Glutamatergic neuron (in vitro differentiated cells): Measurements from ENCODE around the gene TRPV2. TPM values are rescaled to one million over a fixed set of nuclear protein-coding genes. Genes with fewer than 3 reads are reported as not detected.

ENCODE experiments used
- DNase-seq: peaks from one replicate; pipeline ENCODE4 v3.0.0; 2022
- H3K27ac Mint-ChIP-seq: one replicate; pipeline ENCODE4 v1.8.0; 2020; ENCODE audit warnings: mild to moderate bottlenecking, mixed read lengths, inconsistent platforms; ENCODE audit not compliant: unreplicated experiment
- H3K27me3 Mint-ChIP-seq: one replicate; pipeline ENCODE4 v1.8.0; 2020; ENCODE audit warnings: mild to moderate bottlenecking, moderate library complexity, mixed read lengths, inconsistent platforms; ENCODE audit not compliant: unreplicated experiment
- H3K36me3 Mint-ChIP-seq: one replicate; pipeline ENCODE4 v1.8.0; 2020; ENCODE audit warnings: mild to moderate bottlenecking, mixed read lengths, inconsistent platforms; ENCODE audit not compliant: unreplicated experiment
- H3K4me1 Mint-ChIP-seq: one replicate; pipeline ENCODE4 v1.8.0; 2020; ENCODE audit warnings: mild to moderate bottlenecking, low read depth, mixed read lengths, inconsistent platforms; ENCODE audit not compliant: unreplicated experiment
- H3K4me3 Mint-ChIP-seq: one replicate; pipeline ENCODE4 v1.8.0; 2020; ENCODE audit warnings: mild to moderate bottlenecking, mixed read lengths, inconsistent platforms; ENCODE audit not compliant: unreplicated experiment
- H3K9me3 Mint-ChIP-seq: one replicate; pipeline ENCODE4 v1.8.0; 2020; ENCODE audit warnings: mild to moderate bottlenecking, moderate library complexity, mixed read lengths, inconsistent platforms; ENCODE audit not compliant: unreplicated experiment
- CTCF ChIP-seq: fragments of 200-600 bp; sonication (generic); IDR thresholded peaks from one replicate; pipeline ENCODE4 v1.5.0; 2021; ENCODE audit not compliant: partially characterized antibody, unreplicated experiment
- total RNA-seq: library from RNA; stranded (reverse); fragmentation: NEBNext Ultra II Directional; extraction: Animal tissue kit (Norgen Biotek cat#: 25700); gene quantifications from one replicate; pipeline ENCODE4 v1.2.1, GENCODE V29; 2021; ENCODE audit not compliant: unreplicated experiment

Gene TRPV2
- total RNA-seq, 1 donor from 2014 or later, result 27.0 TPM

GRCh38 chr17:16483021-16483645 lies 67.8 kb downstream of the TRPV2 start:
- Mint-ChIP-seq H3K27ac (no peak overlapping the region), H3K4me3 (no peak overlapping the region), H3K9me3 (peaks cover 8% of the 10 kb centered on the region), H3K27me3 (peaks cover 14% of the 10 kb centered on the region), H3K36me3 (no peaks in the 10 kb centered on the region), H3K4me1 (peaks cover 20% of the 10 kb centered on the region)
- TF ChIP-seq CTCF, result no peak
- DNase-seq, result no peak

GRCh38 chr17:16484445-16485175 lies 69.2 kb downstream of the TRPV2 start:
- H3K27ac Mint-ChIP-seq, result peak overlapping the region; percentile 94
- TF ChIP-seq CTCF, result no peak
- peak overlapping the region; percentile 69 for H3K4me3 Mint-ChIP-seq
- H3K4me1 Mint-ChIP-seq, result peaks cover 29% of the 10 kb centered on the region
- peaks cover 8% of the 10 kb centered on the region for H3K9me3 Mint-ChIP-seq
- no peaks in the 10 kb centered on the region for H3K36me3 Mint-ChIP-seq
- DNase-seq, result no peak
- peaks cover 11% of the 10 kb centered on the region for H3K27me3 Mint-ChIP-seq

Other genes starting within 250 kb of the TRPV2 start
- gene NCOR1, start 200.0 kb upstream of the TRPV2 start, total RNA-seq, result 152 TPM
- gene PIGL, start 198.4 kb upstream of the TRPV2 start, total RNA-seq, result 37.0 TPM
- 178 TPM for gene CENPV, start 62.1 kb upstream of the TRPV2 start, total RNA-seq
- 1,286 TPM for gene UBB, start 34.5 kb upstream of the TRPV2 start, total RNA-seq
- 7.3 TPM for gene LRRC75A, start 76.6 kb downstream of the TRPV2 start, total RNA-seq
- 17.4 TPM for gene ZNF287, start 153.6 kb downstream of the TRPV2 start, total RNA-seq
- gene ZNF624, start 238.3 kb downstream of the TRPV2 start, total RNA-seq, result 11.2 TPM